GM12872 (cell line): ENCODE measurements around the gene SESN3.

Experiments used
- CTCF ChIP-seq: IDR thresholded peaks from 3 replicates; pipeline ENCODE4 v1.5.1; 2011; ENCODE audit warnings: low read depth, mild to moderate bottlenecking, low read length, moderate library complexity; ENCODE audit not compliant: insufficient read depth

Gene SESN3

GRCh38 chr11:95119361-95120060, 111.5 kb downstream of the SESN3 start:
- no peak for TF ChIP-seq CTCF

GRCh38 chr11:95115597-95115996, 115.4 kb downstream of the SESN3 start:
- no peak for TF ChIP-seq CTCF
